IPS-18c (cell line): ENCODE data around the gene CATSPERZ.

ENCODE experiments used
- H3K4me3 ChIP-seq: 2 replicates; pipeline ENCODE4 v1.7.0; 2013; ENCODE audit warnings: low read depth, mild to moderate bottlenecking, low read length, moderate library complexity; ENCODE audit not compliant: insufficient read depth
- H3K9me3 ChIP-seq: one replicate; pipeline ENCODE4 v1.6.1; 2013; ENCODE audit warnings: mild to moderate bottlenecking, low read length, moderate library complexity; ENCODE audit not compliant: control insufficient read depth, insufficient read depth

Gene CATSPERZ

DNA sequence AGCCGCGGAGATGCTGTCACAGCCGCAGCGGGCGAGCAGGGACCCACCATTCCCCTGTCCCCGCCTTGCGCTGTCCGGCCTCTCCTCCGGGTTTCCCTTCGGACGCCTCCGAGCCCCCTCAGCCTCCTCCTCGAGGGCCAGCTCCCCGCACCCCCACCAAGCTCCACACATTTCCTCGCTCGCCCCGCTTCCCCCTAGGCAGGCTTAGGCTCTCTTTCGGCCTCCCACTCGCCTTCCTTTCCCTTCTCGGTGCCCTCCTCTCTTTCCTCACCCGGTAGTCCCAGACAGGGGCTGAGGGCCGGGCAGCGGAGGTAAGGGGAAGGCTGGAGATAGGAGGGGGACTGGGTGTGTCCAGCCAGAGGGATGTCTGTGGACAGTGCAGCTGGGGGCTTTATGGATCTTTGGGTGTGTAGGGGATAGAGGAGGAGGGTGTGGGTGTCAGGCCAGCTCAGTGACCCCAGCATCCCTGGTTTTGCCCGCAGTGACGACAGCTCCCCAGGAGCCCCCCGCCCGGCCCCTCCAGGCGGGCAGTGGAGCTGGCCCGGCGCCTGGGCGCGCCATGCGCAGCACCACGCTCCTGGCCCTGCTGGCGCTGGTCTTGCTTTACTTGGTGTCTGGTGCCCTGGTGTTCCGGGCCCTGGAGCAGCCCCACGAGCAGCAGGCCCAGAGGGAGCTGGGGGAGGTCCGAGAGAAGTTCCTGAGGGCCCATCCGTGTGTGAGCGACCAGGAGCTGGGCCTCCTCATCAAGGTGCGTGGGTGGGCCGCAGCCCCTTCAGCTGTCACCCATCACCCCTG, 7.5 kb upstream of the CATSPERZ start:
- Histone ChIP-seq H3K4me3 (peak overlapping the region; percentile 46), H3K9me3 (no peaks in the 10 kb centered on the region)

- H3K9me3 ChIP-seq: peaks cover 2% of the 10 kb centered on the region
- no peak overlapping the region for H3K4me3 ChIP-seq
Measured at GRCh38 chr11:64294774-64295173, 5.4 kb upstream of the CATSPERZ start.

- Histone ChIP-seq H3K9me3 (peaks cover 2% of the 10 kb centered on the region), H3K4me3 (no peak overlapping the region)
Measured at GRCh38 chr11:64295760-64296159, 4.4 kb upstream of the CATSPERZ start.

GRCh38 chr11:64296236-64296635, 3.9 kb upstream of the CATSPERZ start:
- Histone ChIP-seq H3K4me3 (no peak overlapping the region), H3K9me3 (peaks cover 2% of the 10 kb centered on the region)

GRCh38 chr11:64296830-64297698, 3.1 kb upstream of the CATSPERZ start:
- H3K4me3 ChIP-seq: no peak overlapping the region
- H3K9me3 ChIP-seq: peaks cover 2% of the 10 kb centered on the region

GRCh38 chr11:64297699-64298358, 2.3 kb upstream of the CATSPERZ start:
- Histone ChIP-seq H3K4me3 (no peak overlapping the region), H3K9me3 (peaks cover 2% of the 10 kb centered on the region)

DNA sequence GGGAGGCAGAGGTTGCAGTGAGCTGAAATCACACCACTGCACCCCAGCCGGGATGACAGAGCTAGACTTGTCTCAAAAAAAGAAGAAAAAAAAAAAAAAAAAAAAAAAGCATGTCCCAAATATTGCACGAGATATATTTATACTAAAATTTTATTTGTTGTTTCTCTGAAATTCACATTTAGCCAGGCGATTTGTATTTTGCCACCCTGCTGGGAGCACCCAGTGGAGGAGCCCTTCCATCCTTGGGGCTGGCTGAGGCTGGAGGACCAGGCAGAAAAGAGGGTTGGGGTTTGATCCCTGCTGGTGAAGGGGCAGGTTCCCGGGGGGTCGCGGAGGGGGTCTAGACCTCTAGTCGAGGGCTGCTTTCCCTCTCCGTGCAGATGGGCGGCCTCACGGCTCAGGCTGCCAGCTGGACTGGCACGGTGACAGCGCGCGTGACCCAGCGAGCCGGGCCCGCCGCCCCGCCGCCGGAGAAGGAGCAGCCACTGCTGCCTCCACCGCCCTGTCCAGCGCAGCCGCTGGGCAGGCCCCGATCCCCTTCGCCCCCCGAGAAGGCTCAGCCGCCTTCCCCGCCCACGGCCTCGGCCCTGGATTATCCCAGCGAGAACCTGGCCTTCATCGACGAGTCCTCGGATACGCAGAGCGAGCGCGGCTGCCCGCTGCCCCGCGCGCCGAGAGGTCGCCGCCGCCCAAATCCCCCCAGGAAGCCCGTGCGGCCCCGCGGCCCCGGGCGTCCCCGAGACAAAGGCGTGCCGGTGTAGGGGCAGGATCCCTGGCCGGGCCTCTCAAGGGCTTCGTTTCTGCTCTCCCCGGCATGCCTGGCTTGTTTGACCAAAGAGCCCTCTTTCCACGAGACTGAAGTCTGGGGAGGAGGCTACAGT, 952 bp upstream of the CATSPERZ start:
- peaks cover 2% of the 10 kb centered on the region for H3K9me3 ChIP-seq
- H3K4me3 ChIP-seq: peak overlapping the region; percentile 43

DNA sequence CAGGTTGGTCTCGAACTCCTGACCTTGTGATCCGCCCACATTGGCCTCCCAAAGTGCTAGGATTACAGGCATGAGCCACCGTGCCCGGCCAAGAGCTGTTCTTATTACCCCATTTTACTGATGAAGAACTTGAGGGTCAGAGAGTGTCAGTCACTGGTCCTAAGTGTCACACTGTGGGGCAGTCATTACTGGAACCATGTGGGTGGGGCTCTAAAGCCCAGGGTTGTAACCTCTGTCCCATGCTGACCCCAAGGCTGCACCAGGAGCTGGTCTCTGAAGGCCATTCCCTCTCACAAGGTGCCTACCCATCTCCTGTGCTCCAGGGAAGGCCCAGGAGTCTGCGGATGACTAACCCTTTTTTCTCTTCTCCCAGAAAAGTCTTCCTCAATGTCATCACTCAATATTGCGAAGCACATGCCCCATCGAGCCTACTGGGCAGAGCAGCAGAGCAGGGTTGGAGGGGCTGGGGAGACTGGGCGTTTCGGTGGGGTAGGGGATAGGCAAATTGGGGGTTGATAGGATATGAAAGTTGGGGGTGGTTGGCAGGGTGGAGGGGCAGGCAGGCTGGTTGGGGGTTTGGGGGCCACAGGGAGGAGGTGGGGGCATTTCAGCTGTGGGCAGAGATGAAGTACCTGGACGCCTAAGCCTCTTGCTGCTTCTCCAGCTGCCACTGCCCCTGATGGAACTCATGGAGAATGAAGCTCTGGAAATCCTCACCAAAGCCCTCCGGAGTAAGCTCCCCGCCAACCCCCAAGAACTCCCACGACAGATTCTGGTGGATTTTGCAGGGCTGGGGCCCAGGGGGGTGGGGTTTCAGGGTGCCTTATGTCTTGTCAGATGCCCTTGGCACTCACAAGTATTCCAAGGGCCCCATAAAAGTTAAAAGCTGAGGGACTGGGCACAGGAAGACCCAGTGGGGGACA, 3.2 kb downstream of the CATSPERZ start:
- Histone ChIP-seq H3K4me3 (no peak overlapping the region), H3K9me3 (no peaks in the 10 kb centered on the region)

- H3K4me3 ChIP-seq: peak overlapping the region; percentile 54; the same call in 1 of the 2 replicates
- no peaks in the 10 kb centered on the region for H3K9me3 ChIP-seq
Measured at GRCh38 chr11:64304032-64304315, 3.8 kb downstream of the CATSPERZ start.

DNA sequence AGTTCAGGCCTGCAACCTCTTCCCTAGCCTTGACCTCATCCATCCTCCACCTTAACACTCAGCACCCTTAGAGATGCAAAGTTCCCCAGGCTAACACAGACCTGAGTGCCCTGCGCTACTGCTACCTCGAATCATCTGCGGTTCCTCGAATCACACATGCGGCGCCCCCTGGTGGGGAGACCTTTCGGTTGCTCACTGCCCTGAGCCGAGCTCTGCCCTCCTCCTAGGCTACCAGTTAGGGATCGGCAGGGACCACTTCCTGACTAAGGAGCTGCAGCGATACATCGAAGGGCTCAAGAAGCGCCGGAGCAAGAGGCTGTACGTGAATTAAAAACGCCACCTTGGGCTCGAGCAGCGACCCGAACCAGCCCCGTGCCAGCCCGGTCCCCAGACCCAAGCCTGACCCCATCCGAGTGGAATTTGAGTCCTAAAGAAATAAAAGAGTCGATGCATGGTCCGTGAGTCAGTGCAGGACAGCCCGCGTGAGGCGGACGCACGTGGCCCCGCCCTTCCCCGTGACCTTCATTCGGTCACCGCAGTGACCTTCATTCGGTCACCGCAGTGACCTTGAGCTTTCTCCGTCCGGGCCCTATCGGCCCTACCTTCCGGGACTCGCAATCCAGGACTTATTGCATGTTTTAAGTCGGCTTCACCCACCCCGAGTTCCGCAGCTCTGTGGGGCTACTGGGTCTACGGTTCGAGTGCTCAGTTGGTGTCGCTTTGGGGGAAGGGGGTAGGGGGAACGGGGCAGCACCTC, 4.3 kb downstream of the CATSPERZ start:
- Histone ChIP-seq H3K9me3 (no peaks in the 10 kb centered on the region), H3K4me3 (peak overlapping the region; percentile 54)

DNA sequence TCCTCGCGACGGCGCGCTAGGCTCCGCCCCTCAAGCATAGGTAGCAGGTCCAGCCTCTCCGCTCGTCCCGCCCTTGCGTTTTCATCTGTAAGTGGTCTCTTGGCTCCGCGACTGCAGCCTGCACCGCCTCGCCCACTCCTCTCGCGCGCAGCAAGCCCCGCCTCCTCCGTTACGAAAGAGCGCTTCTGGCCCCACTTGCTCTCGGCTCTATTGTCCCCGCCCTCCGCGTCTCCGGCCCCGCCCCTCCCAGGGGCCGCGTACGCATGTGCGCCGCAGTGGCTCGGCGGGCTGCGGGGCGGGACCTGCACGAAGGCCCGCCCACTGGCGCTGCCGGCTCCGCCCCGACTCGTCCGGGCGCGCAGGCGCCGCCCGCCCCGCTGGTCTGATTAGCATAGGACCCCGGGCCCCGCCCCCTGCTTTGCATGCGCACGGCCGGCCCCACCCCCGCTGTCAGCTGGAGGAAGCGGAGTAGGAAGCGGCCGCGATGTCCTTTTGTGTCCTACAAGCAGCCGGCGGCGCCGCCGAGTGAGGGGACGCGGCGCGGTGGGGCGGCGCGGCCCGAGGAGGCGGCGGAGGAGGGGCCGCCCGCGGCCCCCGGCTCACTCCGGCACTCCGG, 5.0 kb downstream of the CATSPERZ start, which contains the start of gene ESRRA:
TSS of gene ESRRA (plus strand) at position 450 of the 616 bp plus-strand sequence. CDS start 1,656 bp downstream, outside the sequence.
- Histone ChIP-seq H3K9me3 (no peaks in the 10 kb centered on the region), H3K4me3 (peak within 1 kb of the TSS; percentile 67)

- Histone ChIP-seq H3K4me3 (peak overlapping the region; percentile 67), H3K9me3 (no peaks in the 10 kb centered on the region)
Measured at GRCh38 chr11:64305691-64306562, 5.8 kb downstream of the CATSPERZ start.

GRCh38 chr11:64306563-64306875, 6.4 kb downstream of the CATSPERZ start:
- Histone ChIP-seq H3K4me3 (peak overlapping the region; percentile 67), H3K9me3 (no peaks in the 10 kb centered on the region)

DNA sequence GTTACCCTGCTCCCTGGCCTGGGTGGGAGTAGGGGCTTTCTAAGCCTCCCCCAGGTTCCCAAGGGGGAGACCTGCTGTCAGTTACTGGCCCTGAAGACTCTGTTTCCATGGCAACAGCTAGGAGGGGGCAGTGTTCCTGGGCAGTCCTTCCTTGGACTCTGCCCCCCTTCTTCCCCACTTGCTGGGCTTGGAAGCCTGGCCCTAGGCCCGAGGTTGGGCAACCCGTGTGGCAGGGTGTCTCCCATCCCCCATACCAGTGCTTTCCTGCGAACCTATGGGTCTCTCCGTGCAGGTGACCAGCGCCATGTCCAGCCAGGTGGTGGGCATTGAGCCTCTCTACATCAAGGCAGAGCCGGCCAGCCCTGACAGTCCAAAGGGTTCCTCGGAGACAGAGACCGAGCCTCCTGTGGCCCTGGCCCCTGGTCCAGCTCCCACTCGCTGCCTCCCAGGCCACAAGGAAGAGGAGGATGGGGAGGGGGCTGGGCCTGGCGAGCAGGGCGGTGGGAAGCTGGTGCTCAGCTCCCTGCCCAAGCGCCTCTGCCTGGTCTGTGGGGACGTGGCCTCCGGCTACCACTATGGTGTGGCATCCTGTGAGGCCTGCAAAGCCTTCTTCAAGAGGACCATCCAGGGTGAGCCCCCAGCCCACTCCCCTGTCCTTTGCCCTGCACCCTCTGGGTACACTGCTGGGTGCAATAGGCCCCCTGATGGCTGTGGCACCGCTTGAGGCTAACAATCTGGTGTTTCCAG, 6.9 kb downstream of the CATSPERZ start:
- no peaks in the 10 kb centered on the region for H3K9me3 ChIP-seq
- peak overlapping the region; percentile 67 for H3K4me3 ChIP-seq
